H1 (cell line): ENCODE measurements around the gene LCNL1. TPM values are rescaled to one million over a fixed set of nuclear protein-coding genes. Genes with fewer than 3 reads are reported as not detected.

Source experiments
- CTCF ChIA-PET: fragments of 300-600 bp; sonication (Branson Sonifier 250); formaldehyde crosslinking; loops from one replicate; lab custom pipeline; 2021; ENCODE audit not compliant: partially characterized antibody; lab: Charles Lee
- POLR2A ChIA-PET: fragments of 300-600 bp; sonication (Branson Sonifier 250); formaldehyde crosslinking; loops from one replicate; lab custom pipeline; 2021; ENCODE audit warnings: inconsistent platforms; ENCODE audit not compliant: partially characterized antibody; lab: Charles Lee
- DNase-seq, 2 experiments: peaks; one replicate each; pipeline versions ENCODE4 v3.0.0 to v3.0.0-alpha.2; 2010 to 2022; ENCODE audit warnings: low spot score in 2 of 2, low read depth in 1 of 2, mixed read lengths in 1 of 2
- FAIRE-seq: peaks from 2 replicates; lab custom pipeline; 2011; peaks lifted over from hg19 to GRCh38; lab: Jason Lieb, UNC
- H2AFZ ChIP-seq: 2 replicates; pipeline ENCODE4 v1.8.1; 2012; ENCODE audit warnings: low read length, inconsistent platforms
- H2AK5ac ChIP-seq: 2 replicates; pipeline ENCODE4 v1.6.1; 2013; ENCODE audit warnings: low read depth, low read length
- H2BK120ac ChIP-seq: replicated peaks from 2 replicates; pipeline ENCODE3; 2013; ENCODE audit warnings: low read depth, low read length, inconsistent platforms
- H2BK12ac ChIP-seq: 2 replicates; pipeline ENCODE4 v1.6.1; 2013; ENCODE audit warnings: low read depth, low read length
- H2BK15ac ChIP-seq: 2 replicates; pipeline ENCODE4 v1.6.1; 2013; ENCODE audit warnings: low read length
- H2BK20ac ChIP-seq: 2 replicates; pipeline ENCODE4 v1.6.1; 2013; ENCODE audit warnings: low read length
- H2BK5ac ChIP-seq: 2 replicates; pipeline ENCODE4 v1.6.1; 2013; ENCODE audit warnings: low read depth, low read length
- H3K14ac ChIP-seq: 2 replicates; pipeline ENCODE4 v1.6.1; 2013; ENCODE audit warnings: inconsistent platforms; ENCODE audit not compliant: insufficient read length
- H3K18ac ChIP-seq: 2 replicates; pipeline ENCODE4 v1.6.1; 2013; ENCODE audit warnings: low read length; ENCODE audit errors: extremely low read depth
- H3K23ac ChIP-seq: 2 replicates; pipeline ENCODE4 v1.6.1; 2013; ENCODE audit warnings: inconsistent platforms; ENCODE audit not compliant: insufficient read length
- H3K23me2 ChIP-seq: 2 replicates; pipeline ENCODE4 v1.6.1; 2013; ENCODE audit warnings: low read depth, low read length
- H3K27ac ChIP-seq: 2 replicates; pipeline ENCODE4 v1.6.1; 2011; ENCODE audit warnings: low read depth, low read length, inconsistent platforms
- H3K27me3 ChIP-seq, 4 experiments: replicated peaks in 1 of 4; 1 replicate in 1 of 4; 2 replicates in 3 of 4; pipeline versions ENCODE4 v1.6.1 to v1.8.1; 2011 to 2013; ENCODE audit warnings: low read length in 3 of 4, mild to moderate bottlenecking in 3 of 4, inconsistent platforms in 2 of 4, mixed read lengths in 2 of 4, moderate library complexity in 1 of 4; ENCODE audit not compliant: control insufficient read depth in 3 of 4, insufficient read depth in 3 of 4; ENCODE audit errors: extremely low read depth in 1 of 4
- H3K36me3 ChIP-seq, 4 experiments: 2 replicates each; pipeline versions ENCODE4 v1.6.1 to v1.8.1; 2011 to 2013; ENCODE audit warnings: mild to moderate bottlenecking in 4 of 4, low read length in 3 of 4, moderate library complexity in 2 of 4, control low read depth in 1 of 4, inconsistent platforms in 1 of 4; ENCODE audit not compliant: insufficient read depth in 4 of 4, control insufficient read depth in 2 of 4
- H3K4ac ChIP-seq: replicated peaks from 2 replicates; pipeline ENCODE3; 2013; ENCODE audit warnings: low read length, low read depth, mixed read lengths, inconsistent platforms; ENCODE audit not compliant: insufficient read length
- H3K4me1 ChIP-seq, 4 experiments: replicated peaks in 1 of 4; 1 replicate in 1 of 4; 2 replicates in 3 of 4; pipeline versions ENCODE4 v1.6.1 to v1.8.1; 2011 to 2013; ENCODE audit warnings: low read length in 3 of 4, inconsistent platforms in 2 of 4, mixed read lengths in 1 of 4; ENCODE audit not compliant: insufficient read depth in 4 of 4, control insufficient read depth in 3 of 4
- H3K4me2 ChIP-seq, 2 experiments: 2 replicates each; pipeline versions ENCODE4 v1.6.1 to v1.8.1; 2011 to 2013; ENCODE audit warnings: low read depth in 2 of 2, low read length in 2 of 2, control low read depth in 1 of 2, inconsistent platforms in 1 of 2, mild to moderate bottlenecking in 1 of 2; ENCODE audit not compliant: insufficient read depth in 1 of 2
- H3K4me3 ChIP-seq, 4 experiments: fragments of 200-600, 300-600 bp in 1 of 4; sonication (generic), shearing (Covaris generic), sonication (Bioruptor Twin) in 1 of 4; 2 replicates each; pipeline versions ENCODE4 v1.5.1 to v1.8.1; 2011 to 2016; ENCODE audit warnings: low read length in 4 of 4, low read depth in 3 of 4, control low read depth in 2 of 4, inconsistent platforms in 2 of 4, mild to moderate bottlenecking in 2 of 4, mixed read lengths in 1 of 4, moderate library complexity in 1 of 4; ENCODE audit not compliant: insufficient read depth in 2 of 4; ENCODE audit errors: extremely low read depth in 1 of 4
- H3K56ac ChIP-seq: replicated peaks from 2 replicates; pipeline ENCODE3; 2013; ENCODE audit warnings: low read depth, mild to moderate bottlenecking, mixed read lengths, low read length, inconsistent platforms; ENCODE audit not compliant: insufficient read length
- H3K79me1 ChIP-seq: 2 replicates; pipeline ENCODE4 v1.6.1; 2013; ENCODE audit warnings: low read depth, low read length, control low read depth
- H3K79me2 ChIP-seq, 2 experiments: 2 replicates each; pipeline versions ENCODE4 v1.6.1 to v1.8.1; 2012 to 2013; ENCODE audit warnings: low read length in 2 of 2, mild to moderate bottlenecking in 2 of 2, inconsistent platforms in 1 of 2; ENCODE audit not compliant: insufficient read depth in 2 of 2, control insufficient read depth in 1 of 2
- H3K9ac ChIP-seq, 4 experiments: replicated peaks in 1 of 4; 1 replicate in 1 of 4; 2 replicates in 3 of 4; pipeline versions ENCODE4 v1.6.1 to v1.8.1; 2011 to 2013; ENCODE audit warnings: low read depth in 3 of 4, low read length in 3 of 4, control low read depth in 2 of 4, mild to moderate bottlenecking in 2 of 4, moderate library complexity in 2 of 4, inconsistent platforms in 1 of 4; ENCODE audit errors: extremely low read depth in 1 of 4
- H3K9me3 ChIP-seq, 2 experiments: 2 replicates each; pipeline versions ENCODE4 v1.6.1 to v1.8.1; 2012 to 2013; ENCODE audit warnings: mild to moderate bottlenecking in 2 of 2, moderate library complexity in 2 of 2, control low read depth in 1 of 2, inconsistent platforms in 1 of 2, low read depth in 1 of 2, low read length in 1 of 2, mixed read lengths in 1 of 2; ENCODE audit not compliant: insufficient read depth in 2 of 2
- H4K20me1 ChIP-seq, 2 experiments: replicated peaks in 1 of 2; 2 replicates each; pipeline versions ENCODE3 to v1.8.1; 2011 to 2013; ENCODE audit warnings: inconsistent platforms in 2 of 2, low read length in 2 of 2, mild to moderate bottlenecking in 1 of 2; ENCODE audit not compliant: insufficient read depth in 2 of 2, control insufficient read depth in 1 of 2
- H4K5ac ChIP-seq: 2 replicates; pipeline ENCODE4 v1.6.1; 2013; ENCODE audit warnings: low read length, low read depth, mixed read lengths, inconsistent platforms; ENCODE audit not compliant: insufficient read length
- H4K8ac ChIP-seq: 2 replicates; pipeline ENCODE4 v1.8.0; 2013; ENCODE audit warnings: mild to moderate bottlenecking, moderate library complexity, low read length, inconsistent platforms; ENCODE audit not compliant: insufficient read depth; ENCODE audit errors: extremely low read depth
- H4K91ac ChIP-seq: replicated peaks from 2 replicates; pipeline ENCODE3; 2013; ENCODE audit warnings: low read length, mixed read lengths, inconsistent platforms; ENCODE audit not compliant: insufficient read length
- BCL11A ChIP-seq, 2 experiments: IDR thresholded peaks; one replicate each; pipeline ENCODE4 v1.6.1; 2011; ENCODE audit warnings: low read depth in 2 of 2, low read length in 2 of 2, mild to moderate bottlenecking in 2 of 2
- CTBP2 ChIP-seq: IDR thresholded peaks from 2 replicates; pipeline ENCODE4 v1.7.0; 2011; ENCODE audit warnings: borderline replicate concordance, mild to moderate bottlenecking, moderate library complexity, mixed read lengths, low read length; ENCODE audit not compliant: insufficient read depth, insufficient read length
- RFX5 ChIP-seq: IDR thresholded peaks from 2 replicates; pipeline ENCODE4 v1.6.1; 2011; ENCODE audit warnings: low read depth, low read length, improper control_type of control experiment, borderline replicate concordance
- RNF2 ChIP-seq: fragments of 200-900, 300-1000 bp; sonication (generic); IDR thresholded peaks from 2 replicates; pipeline ENCODE4 v1.7.1; 2016; ENCODE audit warnings: borderline replicate concordance, low read depth, mild to moderate bottlenecking, antibody characterized with exemption, low read length; ENCODE audit not compliant: poor library complexity, severe bottlenecking; ENCODE audit errors: missing control alignments
- RXRA ChIP-seq: IDR thresholded peaks from 2 replicates; pipeline ENCODE4 v1.6.1; 2011; ENCODE audit warnings: low read depth, mild to moderate bottlenecking, low read length, moderate library complexity; ENCODE audit not compliant: insufficient read depth
- SRF ChIP-seq: IDR thresholded peaks from 2 replicates; pipeline ENCODE4 v1.6.1; 2011; ENCODE audit warnings: mild to moderate bottlenecking, low read depth, low read length, moderate library complexity
- TAF1 ChIP-seq: IDR thresholded peaks from 2 replicates; pipeline ENCODE4 v1.6.1; 2011; ENCODE audit warnings: mild to moderate bottlenecking, low read depth, low read length
- WGBS, 2 experiments: shearing (Covaris generic) in 1 of 2; methylation state at CpG; one replicate each; pipeline versions ENCODE4 v1.1.6 to v1.1.7; 2013 to 2015; ENCODE audit warnings: low lambda C conversion rate in 2 of 2, mixed read lengths in 2 of 2, inconsistent platforms in 1 of 2, low coverage in 1 of 2, missing lambda C conversion rate in 1 of 2; ENCODE audit not compliant: insufficient replicate concordance in 2 of 2, insufficient coverage in 1 of 2, insufficient read length in 1 of 2; ENCODE audit errors: extremely low coverage in 1 of 2, missing lambda C conversion rate in 1 of 2; 5-methylcytosine and 5-hydroxymethylcytosine counted together
- polyA plus RNA-seq, 7 experiments: library from polyadenylated mRNA; depleted of rRNA in 3 of 7; stranded (reverse) in 5 of 7; unstranded in 2 of 7; fragments of >200 nt in 5 of 7; fragments of 200-250 nt in 2 of 7; gene quantifications; 1 replicate in 5 of 7; 2 replicates in 1 of 7; 4 replicates in 1 of 7; pipeline versions ENCODE4 v1.2.1 to v1.2.3, GENCODE V29; 2011 to 2013; ENCODE audit warnings: missing spikeins in 2 of 7, mixed read lengths in 2 of 7
- total RNA-seq: library from RNA; stranded (reverse); fragmentation: NEBNext Ultra II Directional; extraction: Animal tissue kit (Norgen Biotek cat#: 25700); gene quantifications from 2 replicates; pipeline ENCODE4 v1.2.1, GENCODE V29; 2021
- TF ChIP-seq, protein P1 (sequence below): IDR thresholded peaks from 2 replicates; pipeline ENCODE4 v1.6.1; 2012; ENCODE audit warnings: low read length, inconsistent platforms

Gene LCNL1
- total and polyA plus RNA-seq, 2 of the 8 experiments (the other 6 are each of a cell fraction or from before 2014, with no cell fraction given) = 0.11 TPM; not detected in 1

DNA sequence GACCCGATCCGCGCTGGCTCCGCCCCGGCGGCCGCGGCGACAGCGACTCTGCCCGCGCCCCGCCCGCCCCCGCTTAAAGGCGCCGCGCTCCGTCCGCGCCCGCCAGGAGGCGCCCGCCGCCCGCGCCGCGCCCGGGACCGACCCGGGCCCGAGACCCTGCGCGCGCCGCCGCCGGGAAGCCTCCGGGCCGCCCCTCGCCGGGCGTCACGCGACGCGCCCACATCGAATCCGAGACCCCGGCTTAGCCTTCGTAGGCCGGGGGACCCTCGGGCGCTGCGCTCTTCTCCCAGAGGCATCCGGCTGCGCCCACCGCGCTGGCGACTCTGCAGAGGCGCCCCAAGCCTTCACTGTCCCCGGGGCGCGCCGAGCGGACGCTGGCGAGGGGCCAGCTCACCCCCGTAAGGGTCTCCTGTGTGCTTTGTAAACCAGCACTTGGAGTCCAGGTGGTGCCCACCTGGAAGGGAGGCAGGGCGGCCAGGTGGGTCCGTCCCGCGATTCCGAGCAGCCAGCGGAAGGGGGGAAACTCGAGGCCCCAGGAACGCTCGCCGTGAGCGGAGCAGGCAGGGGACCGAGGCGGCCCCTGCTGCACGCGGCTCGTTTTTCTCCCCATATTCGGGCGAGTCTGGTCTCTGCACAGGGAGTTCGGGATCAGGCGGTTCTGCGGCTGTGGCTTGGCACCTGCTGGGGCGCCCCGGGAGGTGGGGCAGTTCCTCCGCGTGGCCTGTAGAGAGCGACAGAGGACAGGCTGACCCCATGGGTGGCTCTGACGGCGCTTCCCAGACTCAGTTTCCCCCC, 45.7 kb downstream of the LCNL1 start:
- Histone ChIP-seq H4K91ac (no peak overlapping the region), H4K5ac (no peak overlapping the region), H3K79me1 (no peaks in the 10 kb centered on the region), H2BK120ac (no peak overlapping the region), H2BK5ac (no peak overlapping the region), H3K79me2 (no peaks in the 10 kb centered on the region), H3K56ac (no peak overlapping the region), H3K27ac (no peak overlapping the region), H3K18ac (peak overlapping the region; percentile 60), H3K27me3 (peaks cover 1 to 27% (median 15%) of the 10 kb centered on the region in 4 experiments; a peak in 6 of 7 replicates), H3K9ac (no peak overlapping the region; a peak in 2 of 7 replicates), H2BK20ac (no peak overlapping the region), H3K4me2 (peak overlapping the region; percentile 39 to 91), H3K14ac (no peak overlapping the region), H3K4ac (no peak overlapping the region), H2BK15ac (no peak overlapping the region), H2AFZ (peak overlapping the region; percentile 82; the same call in 1 of the 2 replicates), H2AK5ac (no peak overlapping the region), H4K20me1 (peaks cover 0 to 4% of the 10 kb centered on the region in 2 experiments), H3K9me3 (no peaks in the 10 kb centered on the region), H3K23me2 (peaks cover 4% of the 10 kb centered on the region; the same call in 1 of the 2 replicates), H4K8ac (peak overlapping the region; percentile 46; the same call in 1 of the 2 replicates), H2BK12ac (no peak overlapping the region), H3K23ac (no peak overlapping the region), H3K4me3 (peak overlapping the region; percentile 37 to 78 (median 46); a peak in 7 of 8 replicates), H3K4me1 (peaks cover 0 to 11% (median 3%) of the 10 kb centered on the region in 4 experiments; a peak in 5 of 7 replicates), H3K36me3 (no peaks in the 10 kb centered on the region)
- ChIA-PET POLR2A (interaction anchor here (1.0 to 1.9 kb wide), 5 partner anchors 16 to 214 kb away, joined by 3 to 6 read pairs (median 4); partner anchors contain the start of gene TUBB4B), CTCF (interaction anchor here (0.7 to 8.5 kb wide), 71 partner anchors 9 to 440 kb away, joined by 3 to 110 read pairs (median 5); partner anchors contain the start of genes AJM1, C8G, CLIC3 and GRIN1)
- DNase-seq (peak in 1 of 2 experiments; percentile 77), FAIRE-seq (no peak)
- 8% methylated on average over 56 of the region's 98 CpGs; no CpG with 5 or more reads in 1 of the 2 experiments for WGBS, 2 experiments
- TF ChIP-seq SRF (no peak), RNF2 (no peak), BCL11A (IDR thresholded peaks at IDR 0.05; ENCODE audit: low read depth in 2 of 2, low read length in 2 of 2) (no peak), TAF1 (no peak), RFX5 (no peak), RXRA (no peak), CTBP2 (no peak)
- TF ChIP-seq, protein P1, sequence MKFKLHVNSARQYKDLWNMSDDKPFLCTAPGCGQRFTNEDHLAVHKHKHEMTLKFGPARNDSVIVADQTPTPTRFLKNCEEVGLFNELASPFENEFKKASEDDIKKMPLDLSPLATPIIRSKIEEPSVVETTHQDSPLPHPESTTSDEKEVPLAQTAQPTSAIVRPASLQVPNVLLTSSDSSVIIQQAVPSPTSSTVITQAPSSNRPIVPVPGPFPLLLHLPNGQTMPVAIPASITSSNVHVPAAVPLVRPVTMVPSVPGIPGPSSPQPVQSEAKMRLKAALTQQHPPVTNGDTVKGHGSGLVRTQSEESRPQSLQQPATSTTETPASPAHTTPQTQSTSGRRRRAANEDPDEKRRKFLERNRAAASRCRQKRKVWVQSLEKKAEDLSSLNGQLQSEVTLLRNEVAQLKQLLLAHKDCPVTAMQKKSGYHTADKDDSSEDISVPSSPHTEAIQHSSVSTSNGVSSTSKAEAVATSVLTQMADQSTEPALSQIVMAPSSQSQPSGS = no peak
